ENCODE measurements around the gene LEFTY1.

Gene LEFTY1

DNA sequence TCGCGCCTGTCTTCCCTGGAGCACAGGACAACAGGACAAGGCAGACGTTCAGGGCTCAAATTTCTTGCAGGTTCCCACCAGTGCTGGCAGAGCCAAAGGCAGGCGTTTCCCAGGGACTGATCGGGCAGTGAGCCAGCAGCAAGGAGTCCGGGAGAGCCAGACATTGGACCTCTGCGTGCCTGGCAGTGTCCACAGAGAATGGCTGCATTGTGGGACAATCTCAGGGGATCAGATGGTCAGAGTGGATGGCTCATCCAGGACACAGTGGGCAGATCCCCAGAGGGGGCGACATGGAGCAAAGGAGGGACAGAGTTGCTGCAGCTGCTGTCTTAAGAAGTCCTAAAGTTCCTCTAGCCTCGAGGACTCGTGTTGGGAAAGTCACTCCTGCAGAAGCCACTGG, 11.4 kb downstream of the LEFTY1 start:
- TF ChIP-seq EZH2phosphoT487 (IDR thresholded peaks at IDR 0.05; ENCODE audit: low read depth) (no peak), CTCF (IDR thresholded peaks at IDR 0.05; ENCODE audit: low read depth, low read length) (peak; percentile 48)
- Histone ChIP-seq H2AFZ (ENCODE audit: low read depth, low read length) (no peak overlapping the region), H3K4me3 (ENCODE audit: low read length) (no peak overlapping the region), H3K36me3 (replicated peaks; ENCODE audit: low read depth, low read length) (peaks cover 15% of the 10 kb centered on the region), H3K9ac (ENCODE audit: low read length) (no peak overlapping the region), H3K4me1 (ENCODE audit: low read length) (peaks cover 8% of the 10 kb centered on the region; the same call in 1 of the 2 replicates), H3K27me3 (ENCODE audit: low read depth, low read length) (no peaks in the 10 kb centered on the region), H3K79me2 (ENCODE audit: low read length) (peaks cover 13% of the 10 kb centered on the region; the same call in 1 of the 2 replicates), H3K9me3 (ENCODE audit: insufficient read depth, low read length) (no peaks in the 10 kb centered on the region), H3K27ac (ENCODE audit: low read length) (no peak overlapping the region), H4K20me1 (ENCODE audit: insufficient read depth, low read length) (no peaks in the 10 kb centered on the region), H3K4me2 (ENCODE audit: low read length) (no peak overlapping the region)

GRCh38 chr1:225876900-225877510, 11.9 kb downstream of the LEFTY1 start:
- H3K79me2 ChIP-seq (ENCODE audit: low read length), result peaks cover 12% of the 10 kb centered on the region; the same call in 1 of the 2 replicates

GRCh38 chr1:225875044-225875815, 13.7 kb downstream of the LEFTY1 start:
- no peak overlapping the region for H3K4me3 ChIP-seq (ENCODE audit: low read length)
- peaks cover 25% of the 10 kb centered on the region for H3K36me3 ChIP-seq (replicated peaks; ENCODE audit: low read depth, low read length)
- H3K9ac ChIP-seq (ENCODE audit: low read length), result no peak overlapping the region
- no peak overlapping the region for H3K27ac ChIP-seq (ENCODE audit: low read length)
- H3K4me1 ChIP-seq (ENCODE audit: low read length), result no peaks in the 10 kb centered on the region
- TF ChIP-seq EZH2phosphoT487 (IDR thresholded peaks at IDR 0.05; ENCODE audit: low read depth) (no peak), CTCF (IDR thresholded peaks at IDR 0.05; ENCODE audit: low read depth, low read length) (no peak)
- no peak overlapping the region for H2AFZ ChIP-seq (ENCODE audit: low read depth, low read length)
- no peaks in the 10 kb centered on the region for H3K79me2 ChIP-seq (ENCODE audit: low read length)
- no peaks in the 10 kb centered on the region for H3K27me3 ChIP-seq (ENCODE audit: low read depth, low read length)
- H4K20me1 ChIP-seq (ENCODE audit: insufficient read depth, low read length), result no peaks in the 10 kb centered on the region
- H3K4me2 ChIP-seq (ENCODE audit: low read length), result no peak overlapping the region
- H3K9me3 ChIP-seq (ENCODE audit: insufficient read depth, low read length), result no peaks in the 10 kb centered on the region

More at GRCh38 chr1:225876900-225877510, 11.9 kb downstream of the LEFTY1 start:
- Histone ChIP-seq H3K9me3 (ENCODE audit: insufficient read depth, low read length) (no peaks in the 10 kb centered on the region), H2AFZ (ENCODE audit: low read depth, low read length) (no peak overlapping the region), H3K4me2 (ENCODE audit: low read length) (no peak overlapping the region), H3K27me3 (ENCODE audit: low read depth, low read length) (no peaks in the 10 kb centered on the region), H4K20me1 (ENCODE audit: insufficient read depth, low read length) (no peaks in the 10 kb centered on the region), H3K36me3 (replicated peaks; ENCODE audit: low read depth, low read length) (peaks cover 15% of the 10 kb centered on the region), H3K9ac (ENCODE audit: low read length) (no peak overlapping the region), H3K27ac (ENCODE audit: low read length) (no peak overlapping the region), H3K4me3 (ENCODE audit: low read length) (no peak overlapping the region), H3K4me1 (ENCODE audit: low read length) (peaks cover 8% of the 10 kb centered on the region; the same call in 1 of the 2 replicates)
- TF ChIP-seq CTCF (IDR thresholded peaks at IDR 0.05; ENCODE audit: low read depth, low read length) (no peak), EZH2phosphoT487 (IDR thresholded peaks at IDR 0.05; ENCODE audit: low read depth) (no peak)

DNA sequence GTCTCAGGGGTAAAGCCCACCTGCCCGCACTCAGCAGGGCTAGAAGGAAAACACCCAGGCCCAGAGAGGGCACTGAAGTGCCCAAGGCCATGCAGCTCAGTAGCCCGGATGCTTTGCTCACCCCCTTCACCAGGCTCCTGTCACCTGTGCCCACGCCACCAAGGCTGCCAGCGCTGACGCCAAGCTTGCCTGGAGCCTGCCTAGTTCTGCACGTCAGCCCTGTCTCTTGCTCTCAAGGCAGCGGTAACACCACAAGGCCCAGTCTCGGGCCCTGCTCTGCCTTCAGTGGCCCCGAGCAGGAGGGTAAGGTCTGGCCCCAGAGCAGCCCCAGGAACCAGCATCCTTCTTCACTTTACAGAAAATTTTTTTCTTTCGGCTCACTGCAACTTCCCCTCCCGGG, 14.5 kb downstream of the LEFTY1 start:
- Histone ChIP-seq H3K4me2 (ENCODE audit: low read length) (no peak overlapping the region), H3K9ac (ENCODE audit: low read length) (no peak overlapping the region), H3K36me3 (replicated peaks; ENCODE audit: low read depth, low read length) (peaks cover 25% of the 10 kb centered on the region), H3K4me1 (ENCODE audit: low read length) (no peaks in the 10 kb centered on the region), H3K79me2 (ENCODE audit: low read length) (no peaks in the 10 kb centered on the region), H3K27ac (ENCODE audit: low read length) (no peak overlapping the region), H3K4me3 (ENCODE audit: low read length) (no peak overlapping the region), H3K9me3 (ENCODE audit: insufficient read depth, low read length) (no peaks in the 10 kb centered on the region), H4K20me1 (ENCODE audit: insufficient read depth, low read length) (no peaks in the 10 kb centered on the region), H3K27me3 (ENCODE audit: low read depth, low read length) (no peaks in the 10 kb centered on the region), H2AFZ (ENCODE audit: low read depth, low read length) (no peak overlapping the region)
- TF ChIP-seq EZH2phosphoT487 (IDR thresholded peaks at IDR 0.05; ENCODE audit: low read depth), result no peak
- no peak for TF ChIP-seq CTCF (IDR thresholded peaks at IDR 0.05; ENCODE audit: low read depth, low read length)
